ENCODE measurements around the gene NHLH2.

DNA sequence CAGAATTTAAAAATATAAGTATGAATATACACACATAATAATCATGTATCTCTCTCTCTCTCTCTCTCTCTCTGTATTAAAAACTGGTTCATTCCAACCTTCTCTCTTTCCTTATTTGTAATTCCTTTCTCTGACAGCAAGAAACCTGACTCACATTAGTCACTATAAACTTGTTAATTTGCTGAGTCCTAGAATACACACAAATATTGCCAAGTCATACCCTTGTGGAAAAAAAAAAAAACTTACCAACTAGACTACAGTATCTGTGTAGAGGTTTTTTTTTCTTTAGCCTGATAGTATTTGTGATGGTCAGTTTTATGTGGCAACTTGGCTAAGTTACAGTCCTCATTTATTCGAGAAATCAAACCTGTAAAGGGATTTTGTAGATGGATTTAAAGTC is 26.3 kb upstream of the NHLH2 start:
- TF ChIP-seq, protein P1, sequence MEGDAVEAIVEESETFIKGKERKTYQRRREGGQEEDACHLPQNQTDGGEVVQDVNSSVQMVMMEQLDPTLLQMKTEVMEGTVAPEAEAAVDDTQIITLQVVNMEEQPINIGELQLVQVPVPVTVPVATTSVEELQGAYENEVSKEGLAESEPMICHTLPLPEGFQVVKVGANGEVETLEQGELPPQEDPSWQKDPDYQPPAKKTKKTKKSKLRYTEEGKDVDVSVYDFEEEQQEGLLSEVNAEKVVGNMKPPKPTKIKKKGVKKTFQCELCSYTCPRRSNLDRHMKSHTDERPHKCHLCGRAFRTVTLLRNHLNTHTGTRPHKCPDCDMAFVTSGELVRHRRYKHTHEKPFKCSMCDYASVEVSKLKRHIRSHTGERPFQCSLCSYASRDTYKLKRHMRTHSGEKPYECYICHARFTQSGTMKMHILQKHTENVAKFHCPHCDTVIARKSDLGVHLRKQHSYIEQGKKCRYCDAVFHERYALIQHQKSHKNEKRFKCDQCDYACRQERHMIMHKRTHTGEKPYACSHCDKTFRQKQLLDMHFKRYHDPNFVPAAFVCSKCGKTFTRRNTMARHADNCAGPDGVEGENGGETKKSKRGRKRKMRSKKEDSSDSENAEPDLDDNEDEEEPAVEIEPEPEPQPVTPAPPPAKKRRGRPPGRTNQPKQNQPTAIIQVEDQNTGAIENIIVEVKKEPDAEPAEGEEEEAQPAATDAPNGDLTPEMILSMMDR (IDR thresholded peaks at IDR 0.05): no peak
- TF ChIP-seq EZH2 (IDR thresholded peaks at IDR 0.05; ENCODE audit: borderline replicate concordance, insufficient read depth, low read depth, low read length, poor library complexity, severe bottlenecking): no peak
